ENCODE data around the gene FOXE3. TPM values are rescaled to one million over a fixed set of nuclear protein-coding genes. Genes with fewer than 3 reads are reported as not detected.

FOXE3 gene
- total and polyA plus RNA-seq, 9 donors = not detected

DNA sequence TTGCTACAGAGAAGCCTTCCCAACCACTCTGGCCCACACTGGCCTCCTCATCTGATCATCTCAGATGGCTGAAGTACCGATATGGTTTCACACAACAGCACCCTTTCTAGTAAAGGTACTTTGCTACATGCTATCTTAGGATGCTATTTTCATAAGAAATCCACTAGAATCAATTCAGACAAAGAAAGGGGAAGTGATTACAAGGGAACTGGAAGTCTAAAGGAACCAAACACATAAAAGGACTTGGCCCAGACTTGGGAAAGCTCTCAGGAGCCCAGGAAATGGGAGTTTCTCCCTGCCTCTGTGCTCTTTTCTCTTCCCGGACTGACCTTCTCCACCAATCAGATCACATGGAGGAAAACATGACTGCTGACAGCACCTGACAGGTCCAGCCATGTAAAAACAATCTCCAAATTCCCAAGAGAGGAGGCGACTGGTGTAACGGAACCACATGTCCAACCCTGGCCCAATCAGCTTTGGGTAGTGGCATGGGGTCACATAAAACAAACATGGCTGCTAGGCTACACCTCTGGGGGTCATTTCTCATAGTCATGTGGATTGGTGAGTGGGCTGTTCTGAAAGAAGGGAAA, 12.7 kb upstream of the FOXE3 start:
- no peaks in the 10 kb centered on the region for H3K27me3 ChIP-seq
- intact Hi-C loops (cut with DNase I) = no loop called here
- H3K9me3 ChIP-seq = no peaks in the 10 kb centered on the region
- no peak overlapping the region for H3K4me3 ChIP-seq
- TF ChIP-seq POLR2A (IDR thresholded peaks at IDR 0.05) (no peak), EP300 (IDR thresholded peaks at IDR 0.05) (no peak)
- TF ChIP-seq, protein P1, sequence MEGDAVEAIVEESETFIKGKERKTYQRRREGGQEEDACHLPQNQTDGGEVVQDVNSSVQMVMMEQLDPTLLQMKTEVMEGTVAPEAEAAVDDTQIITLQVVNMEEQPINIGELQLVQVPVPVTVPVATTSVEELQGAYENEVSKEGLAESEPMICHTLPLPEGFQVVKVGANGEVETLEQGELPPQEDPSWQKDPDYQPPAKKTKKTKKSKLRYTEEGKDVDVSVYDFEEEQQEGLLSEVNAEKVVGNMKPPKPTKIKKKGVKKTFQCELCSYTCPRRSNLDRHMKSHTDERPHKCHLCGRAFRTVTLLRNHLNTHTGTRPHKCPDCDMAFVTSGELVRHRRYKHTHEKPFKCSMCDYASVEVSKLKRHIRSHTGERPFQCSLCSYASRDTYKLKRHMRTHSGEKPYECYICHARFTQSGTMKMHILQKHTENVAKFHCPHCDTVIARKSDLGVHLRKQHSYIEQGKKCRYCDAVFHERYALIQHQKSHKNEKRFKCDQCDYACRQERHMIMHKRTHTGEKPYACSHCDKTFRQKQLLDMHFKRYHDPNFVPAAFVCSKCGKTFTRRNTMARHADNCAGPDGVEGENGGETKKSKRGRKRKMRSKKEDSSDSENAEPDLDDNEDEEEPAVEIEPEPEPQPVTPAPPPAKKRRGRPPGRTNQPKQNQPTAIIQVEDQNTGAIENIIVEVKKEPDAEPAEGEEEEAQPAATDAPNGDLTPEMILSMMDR (IDR thresholded peaks at IDR 0.05) = no peak
- no peak for DNase-seq
- H3K36me3 ChIP-seq = no peaks in the 10 kb centered on the region
- H3K4me1 ChIP-seq (ENCODE audit: insufficient read depth) = no peaks in the 10 kb centered on the region
- WGBS, 3 donors = 60 to 67% (median 63%) methylated on average over 4 of the region's 4 CpGs
- H3K27ac ChIP-seq = no peak overlapping the region

DNA sequence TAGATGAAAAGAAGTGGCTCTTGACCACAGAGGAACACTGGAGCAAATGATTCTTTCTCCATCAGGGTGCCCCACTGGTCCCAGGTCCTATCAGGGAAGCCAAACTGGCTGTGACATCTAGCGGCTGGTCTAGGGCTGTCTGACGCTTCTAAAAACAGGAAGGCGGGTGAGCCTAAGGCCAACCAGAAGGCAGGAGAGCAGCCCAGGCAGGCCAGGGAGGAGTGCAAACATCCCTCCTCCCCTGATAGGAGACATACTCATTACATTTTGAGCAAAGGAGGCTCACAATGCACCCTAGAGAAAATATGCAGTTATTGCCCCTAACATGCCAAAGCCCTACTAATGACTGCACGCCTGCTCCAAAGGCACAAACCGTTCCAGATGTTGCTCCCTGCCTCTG, 10.4 kb upstream of the FOXE3 start:
- no peak for DNase-seq
- WGBS, 3 donors = 16 to 35% (median 23%) methylated on average over 5 of the region's 5 CpGs
- no peak overlapping the region for H3K27ac ChIP-seq

DNA sequence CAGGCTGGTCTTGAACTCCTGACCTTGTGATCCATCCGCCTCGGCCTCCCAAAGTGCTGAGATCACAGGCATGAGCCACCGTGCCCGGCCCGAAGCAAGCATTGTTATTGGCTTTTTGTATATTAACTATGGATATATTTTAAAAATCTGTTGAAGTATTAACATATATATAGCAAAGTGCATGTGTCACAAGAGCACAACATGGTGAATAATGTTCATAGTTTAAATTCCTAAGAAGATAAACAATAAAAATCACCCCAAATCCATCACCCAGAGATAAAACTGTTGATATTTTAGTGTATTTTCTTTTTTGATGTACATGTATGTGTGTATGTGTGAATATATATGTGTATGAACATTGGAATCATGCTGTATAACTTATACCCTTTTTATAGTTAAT, 9.1 kb upstream of the FOXE3 start:
- Histone ChIP-seq H3K36me3 (no peaks in the 10 kb centered on the region), H3K27me3 (no peaks in the 10 kb centered on the region), H3K27ac (no peak overlapping the region), H3K4me3 (no peak overlapping the region), H3K9me3 (no peaks in the 10 kb centered on the region), H3K4me1 (ENCODE audit: insufficient read depth) (no peaks in the 10 kb centered on the region)
- no peak for TF ChIP-seq EP300 (IDR thresholded peaks at IDR 0.05)
- TF ChIP-seq POLR2A (IDR thresholded peaks at IDR 0.05) = no peak
- TF ChIP-seq, protein P1 (IDR thresholded peaks at IDR 0.05) = no peak
- intact Hi-C loops (cut with DNase I) = no loop called here
- DNase-seq = no peak
- 84 to 89% (median 88%) methylated on average over 5 of the region's 5 CpGs for WGBS, 3 donors

More for the DNA sequence above, 10.4 kb upstream of the FOXE3 start:
- TF ChIP-seq EP300 (IDR thresholded peaks at IDR 0.05) (no peak), POLR2A (IDR thresholded peaks at IDR 0.05) (no peak)
- TF ChIP-seq, protein P1 (IDR thresholded peaks at IDR 0.05) = no peak
- Histone ChIP-seq H3K9me3 (no peaks in the 10 kb centered on the region), H3K27me3 (no peaks in the 10 kb centered on the region), H3K4me1 (ENCODE audit: insufficient read depth) (no peaks in the 10 kb centered on the region), H3K4me3 (no peak overlapping the region), H3K36me3 (no peaks in the 10 kb centered on the region)
- intact Hi-C loops (cut with DNase I) = no loop called here

DNA sequence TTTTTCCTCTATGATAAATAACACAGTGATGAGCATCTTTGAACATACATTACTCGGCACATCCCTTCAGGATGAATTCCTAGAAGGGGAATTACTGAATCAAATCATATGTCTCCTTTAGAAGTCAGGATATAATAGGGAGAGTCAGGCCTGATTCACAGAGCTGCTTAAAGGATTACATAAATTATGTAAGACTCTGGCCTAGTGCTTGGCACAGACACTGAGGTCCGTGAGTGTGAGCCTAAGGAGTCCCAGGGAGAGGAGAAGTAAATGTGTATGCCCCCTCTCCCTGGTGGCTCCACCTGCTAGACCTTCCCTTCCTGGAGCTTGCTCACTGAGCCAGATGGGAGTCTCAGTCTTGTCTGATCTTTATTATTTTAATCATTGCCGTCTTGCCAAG, 8.6 kb upstream of the FOXE3 start:
- Histone ChIP-seq H3K27ac (no peak overlapping the region), H3K27me3 (no peaks in the 10 kb centered on the region), H3K9me3 (no peaks in the 10 kb centered on the region), H3K4me3 (no peak overlapping the region), H3K4me1 (ENCODE audit: insufficient read depth) (no peaks in the 10 kb centered on the region), H3K36me3 (no peaks in the 10 kb centered on the region)
- 80 to 88% (median 82%) methylated on average over 3 of the region's 3 CpGs for WGBS, 3 donors
- intact Hi-C loops (cut with DNase I) = no loop called here
- no peak for DNase-seq
- TF ChIP-seq POLR2A (IDR thresholded peaks at IDR 0.05) (no peak), EP300 (IDR thresholded peaks at IDR 0.05) (no peak)
- TF ChIP-seq, protein P1 (IDR thresholded peaks at IDR 0.05) = no peak

All from ovary (tissue), 9 donors.